Upper lobe of left lung (tissue), 4 donors: ENCODE measurements around the gene CCDC18.

Experiments
- POLR2AphosphoS5 ChIP-seq, 2 donors: sonication (generic); formaldehyde crosslinking; IDR thresholded peaks; one replicate each; pipeline ENCODE4 v1.5.1; 2017; ENCODE audit warnings: antibody characterized with exemption in 2 of 2
- TF ChIP-seq, protein P1 (sequence below), 6 experiments: fragments of 450-650 bp in 4 of 6; fragments of 200-600 bp in 2 of 6; sonication (generic) in 2 of 6; IDR thresholded peaks; one replicate each; pipeline ENCODE4 v1.5.1; 2016 to 2019; ENCODE audit warnings: antibody characterized with exemption in 6 of 6

GRCh38 chr1:93205892-93206566 lies 25.5 kb downstream of the CCDC18 start:
- no peak for TF ChIP-seq POLR2AphosphoS5 (IDR thresholded peaks at IDR 0.05)
- TF ChIP-seq, protein P1, sequence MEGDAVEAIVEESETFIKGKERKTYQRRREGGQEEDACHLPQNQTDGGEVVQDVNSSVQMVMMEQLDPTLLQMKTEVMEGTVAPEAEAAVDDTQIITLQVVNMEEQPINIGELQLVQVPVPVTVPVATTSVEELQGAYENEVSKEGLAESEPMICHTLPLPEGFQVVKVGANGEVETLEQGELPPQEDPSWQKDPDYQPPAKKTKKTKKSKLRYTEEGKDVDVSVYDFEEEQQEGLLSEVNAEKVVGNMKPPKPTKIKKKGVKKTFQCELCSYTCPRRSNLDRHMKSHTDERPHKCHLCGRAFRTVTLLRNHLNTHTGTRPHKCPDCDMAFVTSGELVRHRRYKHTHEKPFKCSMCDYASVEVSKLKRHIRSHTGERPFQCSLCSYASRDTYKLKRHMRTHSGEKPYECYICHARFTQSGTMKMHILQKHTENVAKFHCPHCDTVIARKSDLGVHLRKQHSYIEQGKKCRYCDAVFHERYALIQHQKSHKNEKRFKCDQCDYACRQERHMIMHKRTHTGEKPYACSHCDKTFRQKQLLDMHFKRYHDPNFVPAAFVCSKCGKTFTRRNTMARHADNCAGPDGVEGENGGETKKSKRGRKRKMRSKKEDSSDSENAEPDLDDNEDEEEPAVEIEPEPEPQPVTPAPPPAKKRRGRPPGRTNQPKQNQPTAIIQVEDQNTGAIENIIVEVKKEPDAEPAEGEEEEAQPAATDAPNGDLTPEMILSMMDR (IDR thresholded peaks at IDR 0.05) = no peak
